GM18951 (cell line): ENCODE data around the gene PIGR.

Source experiments
- POLR2A ChIP-seq: IDR thresholded peaks from 4 replicates; pipeline ENCODE4 v1.6.1; 2011; ENCODE audit warnings: mild to moderate bottlenecking; ENCODE audit not compliant: insufficient read length, insufficient read depth; ENCODE audit errors: extremely low read depth
- in situ Hi-C: fragments of 300-500 bp; cut with MboI; formaldehyde crosslinking; loops from one replicate; pipeline ENCODE4 v1.12.0; 2022; ENCODE audit warnings: low sequenced_read_pairs, mixed read lengths, inconsistent platforms; ENCODE audit not compliant: unreplicated experiment

The PIGR gene

DNA sequence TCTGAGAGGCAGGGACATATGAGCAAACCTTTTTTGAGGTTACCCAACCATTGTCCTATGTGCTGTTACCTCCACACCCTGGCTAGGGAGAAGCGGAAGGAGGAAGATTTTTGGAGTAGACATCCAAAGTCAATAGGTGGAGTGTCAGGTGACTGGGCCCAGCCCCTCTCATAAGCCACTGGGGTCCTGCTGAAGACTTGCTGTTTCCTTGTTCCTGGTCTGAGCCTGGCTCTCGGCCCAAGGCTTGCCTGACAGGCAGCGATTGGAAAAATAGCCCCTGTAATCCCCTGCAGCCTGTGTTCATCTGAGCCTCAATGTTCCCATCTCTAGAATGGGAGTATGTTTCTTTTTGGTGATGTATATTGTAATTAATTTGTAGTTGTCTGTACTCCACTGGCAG lies 6.9 kb upstream of the PIGR start:
- TF ChIP-seq POLR2A, result no peak

DNA sequence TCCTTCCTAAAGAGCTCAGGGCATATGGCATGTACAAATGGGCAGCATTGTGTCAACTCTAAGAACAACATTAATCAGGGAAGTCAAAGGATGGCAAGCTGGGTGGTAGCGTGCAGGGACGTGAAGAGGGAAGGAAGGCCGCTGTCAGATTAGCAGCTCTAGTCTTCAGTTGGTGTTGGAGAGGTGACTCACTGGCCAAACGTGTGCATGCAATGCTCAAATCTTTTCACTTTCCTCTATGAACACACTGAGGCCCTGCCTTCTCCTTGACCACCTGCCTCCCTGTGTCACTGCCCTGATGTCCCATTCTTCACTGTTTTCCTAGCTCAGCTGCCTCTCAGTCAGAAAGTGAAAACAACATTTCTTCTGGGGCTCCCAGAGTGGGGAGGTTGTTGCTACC lies 5.9 kb upstream of the PIGR start:
- in situ Hi-C loops, result no loop called here

More for the DNA sequence above, 6.9 kb upstream of the PIGR start:
- in situ Hi-C loops, result no loop called here

DNA sequence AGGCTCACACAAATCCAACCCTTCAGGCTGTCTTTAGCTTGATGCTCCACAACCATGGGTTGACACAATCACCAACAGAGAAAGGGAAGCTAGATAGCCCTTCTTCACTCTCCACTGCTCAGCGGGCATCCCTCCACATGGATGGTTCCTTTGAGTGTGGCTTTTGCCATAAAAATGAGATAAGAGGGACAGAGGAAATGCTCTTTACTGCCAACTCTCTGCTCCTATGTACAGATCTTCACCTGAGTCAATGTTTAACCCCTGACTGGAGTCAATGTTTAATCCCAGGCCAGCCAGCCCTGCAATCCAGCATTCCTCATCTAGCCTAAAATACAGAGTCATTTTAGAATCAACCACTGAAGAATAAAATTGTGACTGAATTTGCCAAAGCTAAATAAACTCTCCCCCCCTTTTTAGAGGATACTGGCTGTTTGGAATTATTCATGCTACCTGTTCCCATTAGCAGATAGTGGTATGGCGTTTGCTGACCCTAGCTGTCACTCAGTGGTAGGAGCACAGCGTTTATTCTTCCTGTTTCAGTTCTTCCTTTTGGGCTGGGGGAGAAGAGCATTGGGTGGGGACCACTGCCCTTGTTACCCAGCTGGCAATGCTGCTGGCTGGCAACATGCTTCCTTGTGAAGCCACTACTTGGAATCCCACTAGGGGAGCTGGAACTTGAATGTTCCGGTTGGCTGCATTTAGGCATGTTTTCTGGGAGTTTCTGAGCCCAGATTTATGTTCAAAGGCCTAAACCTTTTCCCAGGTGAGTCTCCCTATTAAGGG lies 5.2 kb upstream of the PIGR start:
- in situ Hi-C loops, result no loop called here
- TF ChIP-seq POLR2A, result no peak

More for the DNA sequence above, 5.9 kb upstream of the PIGR start:
- no peak for TF ChIP-seq POLR2A

DNA sequence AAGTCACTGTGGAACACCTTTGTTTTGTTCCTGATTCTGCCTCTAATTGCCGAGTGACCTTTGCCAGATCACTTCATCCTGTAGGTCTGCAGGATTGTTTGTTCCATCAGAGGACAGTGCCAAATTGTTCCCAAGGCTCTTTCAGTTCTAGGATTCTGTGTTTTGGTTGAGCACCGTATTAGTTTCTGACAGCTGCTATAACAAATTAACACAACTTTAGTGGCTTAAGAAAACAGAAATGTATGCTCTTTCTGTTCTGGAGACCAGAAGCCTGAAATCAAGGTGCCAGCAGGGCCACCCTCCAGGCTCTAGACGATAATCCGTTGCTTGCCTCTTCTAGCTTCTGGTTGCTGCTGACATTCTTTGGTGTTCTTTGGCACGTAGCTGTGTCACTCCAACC lies 3.4 kb upstream of the PIGR start:
- no peak for TF ChIP-seq POLR2A
- in situ Hi-C loops, result no loop called here

DNA sequence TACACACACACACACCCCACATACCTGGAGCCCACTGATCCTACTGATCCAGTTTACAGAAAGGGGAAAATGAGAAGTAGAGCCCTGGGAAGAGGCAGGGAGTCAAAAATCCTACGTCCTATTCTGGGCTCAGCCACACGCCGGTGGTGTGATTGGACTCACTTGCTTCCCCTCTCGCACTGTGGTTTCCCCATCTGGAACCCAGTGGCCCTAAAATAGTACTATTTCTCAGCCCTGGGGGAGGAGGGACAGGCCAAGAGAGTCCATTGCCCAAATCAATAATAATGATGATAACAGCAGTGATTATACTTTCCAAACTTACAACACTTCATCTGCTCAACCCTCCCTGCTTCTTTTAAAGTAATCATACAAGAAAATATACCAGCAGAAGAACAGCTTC lies 2.9 kb upstream of the PIGR start:
- in situ Hi-C loops, result no loop called here

DNA sequence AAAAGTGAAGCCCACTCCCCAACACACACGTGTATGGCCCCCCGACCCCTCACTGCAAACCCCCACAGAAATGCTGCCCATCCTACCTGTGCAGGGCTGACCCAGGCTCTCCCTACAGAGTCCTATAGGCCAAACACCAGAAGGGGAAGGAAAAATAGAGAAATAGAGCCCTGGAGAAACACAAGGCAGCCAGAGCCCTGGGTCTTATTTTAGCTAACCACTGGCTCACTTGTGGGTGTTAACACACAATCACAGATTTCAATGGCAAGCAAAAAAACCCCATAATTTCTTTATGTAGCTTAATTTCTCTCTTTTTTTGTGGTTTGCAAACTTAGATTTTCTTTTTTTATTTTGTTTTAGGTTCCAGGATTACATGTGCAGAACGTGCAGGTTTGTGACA lies 989 bp upstream of the PIGR start:
- TF ChIP-seq POLR2A, result no peak

More for the DNA sequence above, 2.9 kb upstream of the PIGR start:
- TF ChIP-seq POLR2A, result no peak

DNA sequence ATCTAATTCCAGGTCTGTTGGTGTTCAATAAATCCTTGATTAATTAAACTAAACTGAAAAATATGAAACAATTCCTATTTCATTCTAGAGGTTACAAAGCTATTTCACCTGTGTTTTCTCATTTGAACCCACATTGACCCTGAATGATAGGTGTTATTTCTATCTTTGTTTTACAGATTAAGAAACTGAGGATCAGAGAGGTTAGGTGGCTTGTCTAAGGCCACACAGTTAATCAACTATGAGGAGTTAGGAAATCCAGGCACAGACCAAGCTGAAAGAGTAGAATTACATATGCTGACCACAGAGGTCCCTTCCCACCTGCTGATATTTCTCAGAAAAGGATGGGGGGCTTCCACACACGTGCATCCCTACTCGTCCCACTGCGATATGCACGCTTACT lies 487 bp downstream of the PIGR start:
- no peak for TF ChIP-seq POLR2A
- in situ Hi-C loops, result no loop called here

More for the DNA sequence above, 989 bp upstream of the PIGR start:
- in situ Hi-C loops, result no loop called here

DNA sequence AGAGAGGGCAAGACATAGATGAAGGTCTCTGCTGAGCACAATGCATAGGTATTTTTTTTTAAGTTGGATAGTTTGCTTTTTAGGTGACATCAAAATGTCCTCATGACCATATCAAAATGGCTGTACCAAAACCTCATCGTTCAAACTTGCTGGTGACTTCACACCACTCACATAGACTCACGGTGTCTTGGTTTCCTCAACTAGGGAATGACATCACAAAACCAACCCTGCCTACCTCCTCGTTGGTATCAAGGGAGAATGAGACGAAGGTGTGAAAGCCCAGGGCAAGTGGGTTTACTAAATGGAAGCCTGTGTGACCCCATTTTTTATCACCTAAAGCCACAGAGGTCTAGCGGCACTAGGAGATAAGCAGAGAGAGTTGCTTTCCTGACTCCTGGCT lies 1.6 kb downstream of the PIGR start:
- in situ Hi-C loops, result no loop called here
- TF ChIP-seq POLR2A, result no peak

DNA sequence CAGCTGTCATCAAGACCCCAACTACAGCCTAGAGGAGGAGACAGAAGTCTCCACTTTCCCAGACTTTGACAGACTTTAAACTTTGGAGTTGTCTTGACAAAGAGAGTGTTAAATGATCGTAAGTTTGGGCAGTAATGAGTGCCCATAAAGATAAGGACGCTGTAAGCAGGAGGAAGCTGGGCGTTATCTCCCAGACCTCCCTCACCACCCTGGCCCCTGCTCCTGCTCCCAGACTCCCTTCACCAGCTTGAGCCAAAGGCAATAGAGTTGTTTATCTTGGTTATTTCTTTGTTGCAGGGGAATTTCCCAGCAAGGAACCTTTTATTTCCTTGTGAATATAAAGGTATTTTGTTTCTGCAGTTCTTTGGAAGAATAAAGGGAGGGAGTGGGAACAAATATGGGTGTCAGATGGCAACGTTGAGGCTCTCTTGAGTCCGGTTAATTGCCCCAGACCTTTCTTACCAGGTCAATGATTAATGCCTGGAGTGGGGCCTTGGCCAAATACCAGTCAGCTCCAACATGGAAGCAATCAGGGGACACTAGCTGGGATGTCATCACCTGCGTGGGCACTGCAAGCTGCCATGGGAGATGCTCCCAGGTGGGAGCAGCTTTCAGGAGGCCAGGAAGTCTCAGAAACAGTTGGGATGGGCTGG lies 4.4 kb downstream of the PIGR start:
- in situ Hi-C loops, result no loop called here

DNA sequence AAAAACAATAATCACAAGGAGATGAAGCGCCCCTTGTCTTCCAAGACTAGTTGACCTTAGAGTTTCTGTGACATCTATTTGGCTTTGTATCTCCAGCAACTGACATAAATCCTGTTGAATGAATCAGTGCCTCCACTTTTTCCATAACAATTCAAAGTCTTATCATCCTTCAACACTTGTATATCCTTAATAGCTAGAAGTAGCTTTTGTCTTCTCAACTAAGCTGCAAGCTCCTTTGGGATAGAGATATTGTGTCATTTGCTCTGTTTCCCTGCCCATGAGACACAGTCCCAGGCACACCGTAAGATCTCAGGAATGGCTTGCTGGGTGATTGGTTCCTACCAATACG lies 5.7 kb downstream of the PIGR start:
- in situ Hi-C loops, result no loop called here
- TF ChIP-seq POLR2A, result no peak

More for the DNA sequence above, 4.4 kb downstream of the PIGR start:
- no peak for TF ChIP-seq POLR2A

DNA sequence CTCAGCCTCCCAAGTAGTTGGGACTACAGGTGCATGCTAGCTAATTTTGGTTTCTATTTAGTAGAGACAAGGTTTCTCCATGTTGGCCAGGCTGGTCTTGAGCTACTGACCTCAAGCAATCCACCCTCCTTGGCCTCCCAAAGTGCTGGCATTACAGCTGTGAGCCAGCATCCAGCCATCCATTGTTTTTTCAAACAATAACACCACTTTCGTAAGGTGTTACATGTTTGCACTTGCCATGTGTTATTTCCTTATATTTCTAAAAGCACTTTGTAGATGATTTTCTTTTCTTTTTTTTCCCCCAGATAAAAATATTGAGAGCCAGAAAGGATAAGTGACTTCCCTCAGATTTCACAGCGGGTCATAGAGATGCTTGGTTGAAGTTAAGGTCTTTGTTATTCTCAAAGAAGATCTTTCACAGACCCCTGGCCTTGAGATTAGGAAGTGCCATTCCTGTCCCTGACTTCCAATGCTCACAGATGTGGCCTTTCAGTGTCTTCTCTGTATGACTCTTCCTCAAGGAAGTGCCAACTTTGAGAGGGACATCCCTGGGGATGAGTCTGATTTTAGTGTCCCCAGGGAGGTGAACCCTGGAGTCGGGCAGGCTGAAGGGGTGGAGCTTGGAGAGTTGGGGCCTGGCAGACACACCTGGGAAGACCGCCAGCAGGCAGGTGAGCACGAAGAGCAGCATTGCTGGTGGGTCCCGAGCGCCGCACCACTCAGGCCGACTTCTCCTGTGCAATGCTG lies 6.3 kb downstream of the PIGR start:
- TF ChIP-seq POLR2A, result no peak
- in situ Hi-C loops, result no loop called here

DNA sequence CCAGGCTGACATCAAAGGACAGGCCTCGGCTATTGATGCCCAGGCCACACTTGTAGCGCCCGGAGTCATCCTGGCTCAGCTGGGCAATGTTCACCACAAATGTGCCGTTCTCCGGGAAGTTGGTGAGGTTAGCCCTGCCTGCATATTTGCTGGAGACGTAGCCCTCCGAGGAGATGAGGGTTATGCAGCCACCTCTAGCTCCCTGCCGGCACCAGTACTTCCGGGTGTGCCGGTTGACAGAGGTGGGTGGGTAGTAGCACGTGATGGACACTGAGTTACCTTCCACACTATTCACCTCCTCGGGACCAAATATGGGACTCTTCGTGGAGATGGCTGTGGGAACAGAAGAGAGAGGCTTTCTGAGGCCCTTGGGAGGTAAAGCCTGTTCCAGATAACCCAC lies 7.1 kb downstream of the PIGR start:
- in situ Hi-C loops, result no loop called here
- no peak for TF ChIP-seq POLR2A

DNA sequence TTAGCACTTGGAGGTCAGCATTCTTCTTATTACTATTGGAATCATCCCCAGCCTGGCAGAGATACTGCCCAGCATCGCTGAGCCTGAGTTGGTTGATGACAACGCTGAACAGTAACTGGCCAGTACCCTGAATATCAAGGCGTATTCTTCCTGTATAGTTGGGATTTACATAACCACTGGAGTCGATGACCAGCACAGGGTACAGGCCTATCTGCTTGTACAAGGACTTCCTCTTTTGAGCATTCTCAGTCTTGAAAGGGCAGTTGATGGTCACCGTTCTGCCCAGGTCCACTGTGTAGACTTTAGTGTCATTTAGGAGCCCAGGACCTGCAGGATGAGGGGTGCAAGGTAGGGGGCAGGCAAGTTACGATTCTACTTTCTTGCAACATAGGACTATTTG lies 8.8 kb downstream of the PIGR start:
- no peak for TF ChIP-seq POLR2A
- in situ Hi-C loops, result no loop called here
